HG03095 (cell line): ENCODE data around the gene KRTAP19-2.
"Not testable (repeated sequence)": the region's sequence is repeated elsewhere in the genome, so short reads cannot be mapped to it uniquely, and the experiment has no call there.

Source experiments
- ATAC-seq: cut with Tn5 transposase; IDR thresholded peaks from one replicate; pipeline ENCODE4 v1.9.1; 2021; ENCODE audit warnings: moderate library complexity; ENCODE audit not compliant: unreplicated experiment

KRTAP19-2 gene

GRCh38 chr21:30487336-30487735 lies at the start of gene KRTAP19-2:
TSS of gene KRTAP19-2 (minus strand) at chr21:30487436. CDS start at chr21:30487348, 88 bp downstream.
- no peak for ATAC-seq

- ATAC-seq = no peak
These were observed 31.6 kb upstream of the KRTAP19-2 start for GRCh38 chr21:30518876-30519275.

- ATAC-seq = no peak
These were observed 28.4 kb upstream of the KRTAP19-2 start for GRCh38 chr21:30515681-30516080.

GRCh38 chr21:30505621-30506205 lies 18.5 kb upstream of the KRTAP19-2 start:
- ATAC-seq = not testable (repeated sequence)

- no peak for ATAC-seq
These were observed 14.8 kb upstream of the KRTAP19-2 start, which contains the start of gene KRTAP19-5 for GRCh38 chr21:30502041-30502440. TSS of gene KRTAP19-5 (minus strand) at chr21:30502141. CDS start at chr21:30502090, 51 bp downstream.

GRCh38 chr21:30497065-30497464 lies 9.8 kb upstream of the KRTAP19-2 start, which contains the start of gene KRTAP19-4:
TSS of gene KRTAP19-4 (minus strand) at chr21:30497165. CDS start at chr21:30497110, 55 bp downstream.
- no peak for ATAC-seq

GRCh38 chr21:30491963-30492428 lies 4.8 kb upstream of the KRTAP19-2 start, which contains the start of gene KRTAP19-3:
TSS of gene KRTAP19-3 (minus strand) at chr21:30492013. CDS start at chr21:30491957, 56 bp downstream.
- ATAC-seq = no peak

GRCh38 chr21:30486180-30486579 lies 1.1 kb downstream of the KRTAP19-2 start:
- no peak for ATAC-seq

GRCh38 chr21:30482130-30482529 lies 5.1 kb downstream of the KRTAP19-2 start:
- ATAC-seq = no peak

- ATAC-seq = no peak
These were observed 7.1 kb downstream of the KRTAP19-2 start, which contains the start of gene KRTAP19-1 for GRCh38 chr21:30480145-30480544. TSS of gene KRTAP19-1 (minus strand) at chr21:30480367. CDS start at chr21:30480317, 50 bp downstream.

GRCh38 chr21:30479259-30479658 lies 8.0 kb downstream of the KRTAP19-2 start:
- ATAC-seq = no peak

GRCh38 chr21:30478004-30478403 lies 9.2 kb downstream of the KRTAP19-2 start:
- no peak for ATAC-seq

GRCh38 chr21:30468900-30469714 lies 18.1 kb downstream of the KRTAP19-2 start:
- no peak for ATAC-seq

- ATAC-seq = no peak
These were observed 23.5 kb downstream of the KRTAP19-2 start for GRCh38 chr21:30463713-30464112.

GRCh38 chr21:30448514-30448913 lies 38.7 kb downstream of the KRTAP19-2 start:
- ATAC-seq = no peak

- ATAC-seq = no peak
These were observed 40.2 kb downstream of the KRTAP19-2 start for GRCh38 chr21:30447056-30447455.

GRCh38 chr21:30444204-30444603 lies 43.0 kb downstream of the KRTAP19-2 start:
- no peak for ATAC-seq

- no peak for ATAC-seq
These were observed 44.0 kb downstream of the KRTAP19-2 start for GRCh38 chr21:30443226-30443625.

GRCh38 chr21:30439975-30440374 lies 47.3 kb downstream of the KRTAP19-2 start, which contains the start of gene KRTAP15-1:
TSS of gene KRTAP15-1 (plus strand) at chr21:30440275. CDS start at chr21:30440328, 53 bp downstream.
- ATAC-seq = no peak
